ENCODE results near the gene FANCC.

DNA sequence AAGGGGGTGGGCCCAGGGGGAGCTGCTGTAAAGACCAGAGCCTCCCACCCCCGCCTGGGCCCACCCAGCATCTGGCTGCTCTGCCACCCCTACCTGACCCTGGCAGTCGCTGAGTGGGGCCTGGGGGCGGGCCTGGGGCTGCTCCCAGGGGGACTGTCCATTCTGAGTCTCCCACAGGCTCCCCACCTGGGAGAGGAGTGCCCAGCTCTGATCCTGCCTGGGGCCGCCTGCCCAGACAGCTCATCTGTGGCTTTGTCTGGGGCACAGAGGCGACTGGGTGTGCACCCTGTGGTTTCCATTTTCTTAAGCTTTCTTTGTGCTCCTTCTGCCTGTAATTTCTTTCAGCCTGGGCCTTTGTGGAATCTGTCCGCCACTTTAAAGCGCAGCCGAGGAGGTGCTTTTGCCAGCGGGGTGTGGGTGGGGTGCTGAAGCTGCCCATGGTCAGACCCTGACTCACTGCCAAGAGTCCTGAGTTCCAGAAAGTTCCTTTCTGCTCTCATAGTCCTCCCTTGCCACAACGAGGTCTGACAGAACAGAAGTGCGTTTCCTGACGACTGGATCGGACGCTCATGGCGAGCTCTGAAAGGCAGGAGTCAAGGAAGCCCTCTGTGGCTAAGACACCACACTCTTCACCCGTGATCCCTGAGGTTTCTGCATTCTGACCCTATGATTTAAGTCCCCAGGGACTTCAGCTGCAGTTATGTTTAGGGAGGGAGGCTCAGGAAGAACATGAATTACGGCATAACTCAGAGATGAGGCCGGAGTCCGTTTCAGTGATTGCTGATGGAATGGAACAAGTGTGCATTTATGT, 225.0 kb downstream of the FANCC start:
- TF ChIP-seq, protein P1, sequence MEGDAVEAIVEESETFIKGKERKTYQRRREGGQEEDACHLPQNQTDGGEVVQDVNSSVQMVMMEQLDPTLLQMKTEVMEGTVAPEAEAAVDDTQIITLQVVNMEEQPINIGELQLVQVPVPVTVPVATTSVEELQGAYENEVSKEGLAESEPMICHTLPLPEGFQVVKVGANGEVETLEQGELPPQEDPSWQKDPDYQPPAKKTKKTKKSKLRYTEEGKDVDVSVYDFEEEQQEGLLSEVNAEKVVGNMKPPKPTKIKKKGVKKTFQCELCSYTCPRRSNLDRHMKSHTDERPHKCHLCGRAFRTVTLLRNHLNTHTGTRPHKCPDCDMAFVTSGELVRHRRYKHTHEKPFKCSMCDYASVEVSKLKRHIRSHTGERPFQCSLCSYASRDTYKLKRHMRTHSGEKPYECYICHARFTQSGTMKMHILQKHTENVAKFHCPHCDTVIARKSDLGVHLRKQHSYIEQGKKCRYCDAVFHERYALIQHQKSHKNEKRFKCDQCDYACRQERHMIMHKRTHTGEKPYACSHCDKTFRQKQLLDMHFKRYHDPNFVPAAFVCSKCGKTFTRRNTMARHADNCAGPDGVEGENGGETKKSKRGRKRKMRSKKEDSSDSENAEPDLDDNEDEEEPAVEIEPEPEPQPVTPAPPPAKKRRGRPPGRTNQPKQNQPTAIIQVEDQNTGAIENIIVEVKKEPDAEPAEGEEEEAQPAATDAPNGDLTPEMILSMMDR (conservative IDR thresholded peaks at IDR 0.05; ENCODE audit: low read depth, low read length), result no peak
- no peak for TF ChIP-seq EZH2 (IDR thresholded peaks at IDR 0.05; ENCODE audit: borderline replicate concordance, low read depth, low read length, poor library complexity, severe bottlenecking)
